ENCODE results near the gene TMED8.

DNA sequence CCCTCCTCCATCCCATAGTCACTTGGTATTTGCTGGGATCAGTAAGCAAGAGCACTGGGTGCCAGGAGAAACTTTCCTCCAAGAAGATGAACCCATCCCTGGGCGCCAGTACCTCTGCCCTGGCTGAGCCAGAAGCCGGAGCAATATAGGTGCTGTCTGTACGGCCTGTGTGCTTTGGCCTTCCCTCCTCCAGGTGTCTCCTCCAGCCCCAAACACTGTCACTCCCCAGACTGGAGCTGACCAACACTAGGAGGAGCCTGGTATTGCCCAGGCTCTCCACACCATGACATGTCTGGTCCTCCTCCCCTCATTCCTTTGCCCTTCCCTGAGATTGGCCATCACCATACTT is 51.2 kb downstream of the TMED8 start:
- TF ChIP-seq, protein P1, sequence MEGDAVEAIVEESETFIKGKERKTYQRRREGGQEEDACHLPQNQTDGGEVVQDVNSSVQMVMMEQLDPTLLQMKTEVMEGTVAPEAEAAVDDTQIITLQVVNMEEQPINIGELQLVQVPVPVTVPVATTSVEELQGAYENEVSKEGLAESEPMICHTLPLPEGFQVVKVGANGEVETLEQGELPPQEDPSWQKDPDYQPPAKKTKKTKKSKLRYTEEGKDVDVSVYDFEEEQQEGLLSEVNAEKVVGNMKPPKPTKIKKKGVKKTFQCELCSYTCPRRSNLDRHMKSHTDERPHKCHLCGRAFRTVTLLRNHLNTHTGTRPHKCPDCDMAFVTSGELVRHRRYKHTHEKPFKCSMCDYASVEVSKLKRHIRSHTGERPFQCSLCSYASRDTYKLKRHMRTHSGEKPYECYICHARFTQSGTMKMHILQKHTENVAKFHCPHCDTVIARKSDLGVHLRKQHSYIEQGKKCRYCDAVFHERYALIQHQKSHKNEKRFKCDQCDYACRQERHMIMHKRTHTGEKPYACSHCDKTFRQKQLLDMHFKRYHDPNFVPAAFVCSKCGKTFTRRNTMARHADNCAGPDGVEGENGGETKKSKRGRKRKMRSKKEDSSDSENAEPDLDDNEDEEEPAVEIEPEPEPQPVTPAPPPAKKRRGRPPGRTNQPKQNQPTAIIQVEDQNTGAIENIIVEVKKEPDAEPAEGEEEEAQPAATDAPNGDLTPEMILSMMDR (IDR thresholded peaks at IDR 0.05), result no peak
- TF ChIP-seq POLR2A (IDR thresholded peaks at IDR 0.05), result no peak

Measured in adrenal gland (tissue), 5 donors.